ENCODE results near the gene WDR43. TPM values are rescaled to one million over a fixed set of nuclear protein-coding genes. Genes with fewer than 3 reads are reported as not detected.

WDR43 gene
- polyA plus RNA-seq, 1 of the 3 experiments (the other 2 are of a cell fraction): 35.1 TPM

DNA sequence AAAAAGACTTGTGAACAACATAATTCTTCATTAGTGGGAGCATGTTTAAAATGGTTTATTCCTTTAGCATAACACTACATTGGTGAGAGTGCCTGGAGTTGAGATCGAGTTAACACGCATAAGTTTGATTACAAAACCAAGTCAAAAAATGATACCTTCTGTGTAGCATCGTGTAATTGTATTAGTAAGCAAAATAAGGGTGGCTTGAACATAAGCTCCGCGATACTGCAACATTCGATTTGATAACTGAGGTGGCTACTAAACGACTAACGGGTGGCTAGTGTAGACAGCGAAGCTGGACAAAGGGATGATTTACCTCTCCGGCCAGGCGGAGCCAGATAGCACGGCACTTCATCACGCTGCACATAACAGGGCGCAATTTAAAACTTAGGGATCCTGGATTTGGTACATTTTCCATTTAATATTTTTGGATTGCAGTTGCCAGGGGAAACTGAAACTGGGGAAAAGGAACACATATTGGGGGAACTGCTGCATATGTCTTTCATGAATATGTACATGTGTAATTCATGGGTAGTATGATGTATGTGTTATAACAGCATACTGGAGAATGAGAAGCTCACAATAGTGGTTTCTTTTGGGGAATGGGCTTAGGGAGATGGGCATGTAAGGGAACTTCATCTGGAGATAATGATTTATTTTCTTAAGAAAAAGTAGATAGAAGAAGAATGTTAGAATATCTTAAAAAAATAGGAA, 50.2 kb downstream of the WDR43 start:
- Histone ChIP-seq H3K27ac (ENCODE audit: low read depth in 2 of 2, low read length in 1 of 2) (no peak overlapping the region), H3K4me3 (ENCODE audit: low read depth in 2 of 2, low read length in 1 of 2) (no peak overlapping the region), H3F3A (replicated peaks; ENCODE audit: insufficient read depth) (peaks cover 20% of the 10 kb centered on the region), H3K9me2 (no peaks in the 10 kb centered on the region), H3K27me3 (ENCODE audit: insufficient read depth) (no peaks in the 10 kb centered on the region), H3K9ac (no peak overlapping the region), H2AFZ (ENCODE audit: low read depth) (no peak overlapping the region), H3K79me2 (ENCODE audit: insufficient read depth) (no peaks in the 10 kb centered on the region), H3K9me3 (no peaks in the 10 kb centered on the region), H3K4me2 (no peak overlapping the region), H4K20me1 (ENCODE audit: insufficient read depth) (no peaks in the 10 kb centered on the region), H3K4me1 (ENCODE audit: control insufficient read depth in 1 of 2, insufficient read depth in 2 of 2, low read depth in 1 of 2, low read length in 1 of 2) (no peaks in the 10 kb centered on the region), H3K36me3 (replicated peaks in 1 of 2; ENCODE audit: control insufficient read depth in 1 of 2, insufficient read depth in 2 of 2, low read length in 1 of 2) (peaks cover 85 to 89% of the 10 kb centered on the region in 2 experiments)
- DNase-seq: no peak
- TF ChIP-seq NRF1 (IDR thresholded peaks at IDR 0.05; ENCODE audit: low read depth, low read length): no peak
- TF ChIP-seq SMC3 (IDR thresholded peaks at IDR 0.05; ENCODE audit: low read depth, low read length): no peak
- no peak for TF ChIP-seq IRF3 (IDR thresholded peaks at IDR 0.05; ENCODE audit: low read depth, low read length)
- TF ChIP-seq, protein P1, sequence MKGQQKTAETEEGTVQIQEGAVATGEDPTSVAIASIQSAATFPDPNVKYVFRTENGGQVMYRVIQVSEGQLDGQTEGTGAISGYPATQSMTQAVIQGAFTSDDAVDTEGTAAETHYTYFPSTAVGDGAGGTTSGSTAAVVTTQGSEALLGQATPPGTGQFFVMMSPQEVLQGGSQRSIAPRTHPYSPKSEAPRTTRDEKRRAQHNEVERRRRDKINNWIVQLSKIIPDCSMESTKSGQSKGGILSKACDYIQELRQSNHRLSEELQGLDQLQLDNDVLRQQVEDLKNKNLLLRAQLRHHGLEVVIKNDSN (IDR thresholded peaks at IDR 0.05; ENCODE audit: borderline replicate concordance, low read depth): no peak
- ChIA-PET POLR2A (interaction anchor here (0.6 kb wide), 1 partner anchor 12 kb away, joined by 3 read pairs; no protein-coding TSS in a partner anchor), CTCF (interaction anchor here (1.2 to 3.0 kb wide), 4 partner anchors 12 to 350 kb away, joined by 3 to 8 read pairs (median 4); no protein-coding TSS in a partner anchor)
- WGBS (ENCODE audit: low lambda C conversion rate): 81% methylated on average over 14 of the region's 14 CpGs

DNA sequence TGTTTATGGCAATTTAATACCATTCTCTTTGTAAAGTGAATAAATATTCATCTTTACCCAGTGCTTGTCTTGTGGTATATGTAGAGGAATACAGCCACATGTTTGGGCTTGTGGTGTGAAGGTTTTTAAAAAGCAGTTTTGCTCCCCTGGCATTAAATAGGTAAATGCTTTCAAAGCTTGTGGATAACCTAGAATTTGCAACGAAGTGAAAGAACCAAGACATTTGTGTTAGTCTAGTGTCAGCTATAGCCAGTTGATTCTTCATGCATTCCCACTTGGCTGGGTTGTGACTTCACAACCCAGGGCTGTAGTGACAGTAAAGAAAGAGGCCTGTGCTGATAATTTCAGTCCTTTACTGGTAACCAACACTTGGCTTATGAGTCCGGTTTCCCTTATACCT, 53.7 kb downstream of the WDR43 start:
- no peak for TF ChIP-seq YY1 (IDR thresholded peaks at IDR 0.05; ENCODE audit: low read depth)
- TF ChIP-seq RXRA (IDR thresholded peaks at IDR 0.05; ENCODE audit: borderline replicate concordance, low read depth): no peak
- no peak for TF ChIP-seq RFX5 (IDR thresholded peaks at IDR 0.05; ENCODE audit: low read length)
- ChIA-PET CTCF (interaction anchor here (0.7 to 1.8 kb wide), 5 partner anchors 11 to 1124 kb away, joined by 3 to 4 read pairs (median 4); no protein-coding TSS in a partner anchor), POLR2A (no interaction called here)
- Histone ChIP-seq H2AFZ (ENCODE audit: low read depth) (no peak overlapping the region), H3K27me3 (ENCODE audit: insufficient read depth) (no peaks in the 10 kb centered on the region), H3K4me2 (no peak overlapping the region), H3K4me3 (ENCODE audit: low read depth in 2 of 2, low read length in 1 of 2) (no peak overlapping the region; a peak in 1 of 4 replicates), H3K36me3 (replicated peaks in 1 of 2; ENCODE audit: control insufficient read depth in 1 of 2, insufficient read depth in 2 of 2, low read length in 1 of 2) (peaks cover 61 to 65% of the 10 kb centered on the region in 2 experiments), H3K4me1 (ENCODE audit: control insufficient read depth in 1 of 2, insufficient read depth in 2 of 2, low read depth in 1 of 2, low read length in 1 of 2) (peaks cover 0 to 3% of the 10 kb centered on the region in 2 experiments; a peak in 2 of 4 replicates), H3K79me2 (ENCODE audit: insufficient read depth) (no peaks in the 10 kb centered on the region), H4K20me1 (ENCODE audit: insufficient read depth) (no peaks in the 10 kb centered on the region), H3K9ac (no peak overlapping the region), H3K9me3 (no peaks in the 10 kb centered on the region), H3F3A (replicated peaks; ENCODE audit: insufficient read depth) (peaks cover 27% of the 10 kb centered on the region), H3K27ac (ENCODE audit: low read depth in 2 of 2, low read length in 1 of 2) (no peak overlapping the region), H3K9me2 (no peaks in the 10 kb centered on the region)
- no peak for DNase-seq
- WGBS (ENCODE audit: low lambda C conversion rate): 91% methylated on average over 2 of the region's 2 CpGs

DNA sequence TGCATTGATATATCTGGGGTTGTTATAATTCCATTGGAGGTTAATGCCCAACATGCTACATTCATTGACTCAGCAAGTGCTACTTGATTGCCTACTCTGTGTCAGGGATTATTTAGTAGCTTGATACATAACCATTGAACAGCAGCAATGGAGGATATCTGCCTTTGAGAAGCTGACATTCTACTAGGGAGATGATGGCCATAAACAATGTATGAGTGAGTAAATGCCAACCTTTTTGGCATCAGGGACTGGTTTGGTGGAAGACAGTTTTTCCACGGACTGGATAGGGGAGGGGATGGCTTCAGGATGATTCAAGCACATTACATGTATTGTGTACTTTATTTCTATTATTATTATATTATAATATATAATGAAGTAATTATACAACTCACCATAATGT, 54.7 kb downstream of the WDR43 start:
- H3K79me2 ChIP-seq (ENCODE audit: insufficient read depth): no peaks in the 10 kb centered on the region
- no peak overlapping the region for H3K27ac ChIP-seq (ENCODE audit: low read depth in 2 of 2, low read length in 1 of 2)
- peaks cover 50 to 54% of the 10 kb centered on the region in 2 experiments for H3K36me3 ChIP-seq (replicated peaks in 1 of 2; ENCODE audit: control insufficient read depth in 1 of 2, insufficient read depth in 2 of 2, low read length in 1 of 2)
- H2AFZ ChIP-seq (ENCODE audit: low read depth): no peak overlapping the region
- H3K4me3 ChIP-seq (ENCODE audit: low read depth in 2 of 2, low read length in 1 of 2): no peak overlapping the region; a peak in 1 of 4 replicates
- 96% methylated on average over 1 of the region's 1 CpG for WGBS (ENCODE audit: low lambda C conversion rate)
- H3K27me3 ChIP-seq (ENCODE audit: insufficient read depth): no peaks in the 10 kb centered on the region
- ChIA-PET POLR2A (no interaction called here), CTCF (interaction anchor here (0.6 to 1.8 kb wide), 5 partner anchors 10 to 389 kb away, joined by 3 to 6 read pairs (median 4); no protein-coding TSS in a partner anchor)
- H3F3A ChIP-seq (replicated peaks; ENCODE audit: insufficient read depth): peaks cover 28% of the 10 kb centered on the region
- no peak overlapping the region for H3K9ac ChIP-seq
- no peak overlapping the region for H3K4me2 ChIP-seq
- H3K9me2 ChIP-seq: no peaks in the 10 kb centered on the region
- TF ChIP-seq ELF1 (IDR thresholded peaks at IDR 0.05) (no peak), YY1 (IDR thresholded peaks at IDR 0.05; ENCODE audit: low read depth) (no peak), EP300 (IDR thresholded peaks at IDR 0.05; ENCODE audit: borderline replicate concordance in 1 of 2, low read depth in 1 of 2, low read length in 1 of 2) (no peak), FOSL2 (IDR thresholded peaks at IDR 0.05; ENCODE audit: borderline replicate concordance, low read depth) (no peak), USF2 (IDR thresholded peaks at IDR 0.05; ENCODE audit: borderline replicate concordance, low read depth, low read length) (no peak), SMC3 (IDR thresholded peaks at IDR 0.05; ENCODE audit: low read depth, low read length) (no peak), GATA2 (CRISPR knock-in tag; IDR thresholded peaks at IDR 0.05) (no peak)
- TF ChIP-seq, protein P2, sequence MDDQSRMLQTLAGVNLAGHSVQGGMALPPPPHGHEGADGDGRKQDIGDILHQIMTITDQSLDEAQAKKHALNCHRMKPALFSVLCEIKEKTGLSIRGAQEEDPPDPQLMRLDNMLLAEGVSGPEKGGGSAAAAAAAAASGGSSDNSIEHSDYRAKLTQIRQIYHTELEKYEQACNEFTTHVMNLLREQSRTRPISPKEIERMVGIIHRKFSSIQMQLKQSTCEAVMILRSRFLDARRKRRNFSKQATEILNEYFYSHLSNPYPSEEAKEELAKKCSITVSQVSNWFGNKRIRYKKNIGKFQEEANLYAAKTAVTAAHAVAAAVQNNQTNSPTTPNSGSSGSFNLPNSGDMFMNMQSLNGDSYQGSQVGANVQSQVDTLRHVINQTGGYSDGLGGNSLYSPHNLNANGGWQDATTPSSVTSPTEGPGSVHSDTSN (IDR thresholded peaks at IDR 0.05): no peak
- peaks cover 0 to 3% of the 10 kb centered on the region in 2 experiments; a peak in 2 of 4 replicates for H3K4me1 ChIP-seq (ENCODE audit: control insufficient read depth in 1 of 2, insufficient read depth in 2 of 2, low read depth in 1 of 2, low read length in 1 of 2)
- no peaks in the 10 kb centered on the region for H4K20me1 ChIP-seq (ENCODE audit: insufficient read depth)
- no peaks in the 10 kb centered on the region for H3K9me3 ChIP-seq
- DNase-seq: no peak
